Activated T-helper 1 cell treated with anti-CD3 and anti-CD28 coated beads, Interleukin-12 subunit alpha, Interleukin-12 subunit beta, Interleukin-2, Interleukin-4 antibody, amounts not matched to agents 30 ng/mL and 10 ng/mL and 1 ng/mL, durations not matched to agents 14 hours and 24 hours and 36 hours (primary cell): ENCODE results near the gene FGF7. TPM values are rescaled to one million over a fixed set of nuclear protein-coding genes. Genes with fewer than 3 reads are reported as not detected.
"Not testable (repeated sequence)": the region's sequence is repeated elsewhere in the genome, so short reads cannot be mapped to it uniquely, and the experiment has no call there.

Source experiments
- DNase-seq: peaks from one replicate; pipeline ENCODE4 v3.0.0; 2021; ENCODE audit warnings: low spot score
- H3K27ac Mint-ChIP-seq: one replicate; pipeline ENCODE4 v1.8.0; 2021; ENCODE audit warnings: mild to moderate bottlenecking, mixed read lengths
- H3K27me3 Mint-ChIP-seq: one replicate; pipeline ENCODE4 v1.8.0; 2022; ENCODE audit warnings: mild to moderate bottlenecking, moderate library complexity, mixed read lengths; ENCODE audit not compliant: insufficient read depth
- H3K36me3 Mint-ChIP-seq: one replicate; pipeline ENCODE4 v1.8.0; 2021; ENCODE audit warnings: low read depth, mixed read lengths
- H3K4me1 Mint-ChIP-seq: one replicate; pipeline ENCODE4 v1.8.0; 2021; ENCODE audit warnings: low read depth, mixed read lengths
- H3K4me3 Mint-ChIP-seq: one replicate; pipeline ENCODE4 v1.8.0; 2021; ENCODE audit warnings: mild to moderate bottlenecking, moderate library complexity, mixed read lengths
- H3K9me3 Mint-ChIP-seq: one replicate; pipeline ENCODE4 v1.8.0; 2021; ENCODE audit warnings: mixed read lengths
- intact Hi-C: fragments of 100-400 bp; cut with micrococcal nuclease; formaldehyde crosslinking; loops from one replicate; pipeline ENCODE4 v1.15.1; 2024
- total RNA-seq: library from RNA; stranded (reverse); gene quantifications from 2 replicates; pipeline ENCODE4 v1.2.3, GENCODE V29; 2022

Gene FGF7
- total RNA-seq, 1 donor from 2014 or later: not detected

GRCh38 chr15:49478021-49478420 is 55.0 kb downstream of the FGF7 start:
- H3K27me3 Mint-ChIP-seq, H3K9me3 Mint-ChIP-seq, H3K4me3 Mint-ChIP-seq, DNase-seq, H3K4me1 Mint-ChIP-seq, H3K36me3 Mint-ChIP-seq, intact Hi-C loops, H3K27ac Mint-ChIP-seq: not testable (repeated sequence)

- H3K36me3 Mint-ChIP-seq, intact Hi-C loops, H3K9me3 Mint-ChIP-seq, H3K27ac Mint-ChIP-seq, H3K4me3 Mint-ChIP-seq, DNase-seq, H3K27me3 Mint-ChIP-seq, H3K4me1 Mint-ChIP-seq: not testable (repeated sequence)
These were observed 55.9 kb downstream of the FGF7 start for GRCh38 chr15:49478982-49479381.

- H3K27me3 Mint-ChIP-seq, DNase-seq, H3K9me3 Mint-ChIP-seq, H3K27ac Mint-ChIP-seq, H3K4me3 Mint-ChIP-seq, H3K36me3 Mint-ChIP-seq, H3K4me1 Mint-ChIP-seq, intact Hi-C loops: not testable (repeated sequence)
These were observed 62.4 kb downstream of the FGF7 start for GRCh38 chr15:49485401-49485800.

GRCh38 chr15:49490966-49491365 is 67.9 kb downstream of the FGF7 start:
- H3K27ac Mint-ChIP-seq: no peak overlapping the region
- DNase-seq: no peak
- H3K27me3 Mint-ChIP-seq: no peaks in the 10 kb centered on the region
- H3K36me3 Mint-ChIP-seq: no peaks in the 10 kb centered on the region
- no peaks in the 10 kb centered on the region for H3K9me3 Mint-ChIP-seq
- no peaks in the 10 kb centered on the region for H3K4me1 Mint-ChIP-seq
- no peak overlapping the region for H3K4me3 Mint-ChIP-seq
- intact Hi-C loops: no loop called here

- no peaks in the 10 kb centered on the region for H3K9me3 Mint-ChIP-seq
- H3K4me1 Mint-ChIP-seq: no peaks in the 10 kb centered on the region
- DNase-seq: no peak
- H3K4me3 Mint-ChIP-seq: no peak overlapping the region
- H3K36me3 Mint-ChIP-seq: no peaks in the 10 kb centered on the region
- intact Hi-C loops: no loop called here
- no peaks in the 10 kb centered on the region for H3K27me3 Mint-ChIP-seq
- no peak overlapping the region for H3K27ac Mint-ChIP-seq
These were observed 69.1 kb downstream of the FGF7 start for GRCh38 chr15:49492151-49492550.

GRCh38 chr15:49492830-49493229 is 69.8 kb downstream of the FGF7 start:
- no peak for DNase-seq
- no peaks in the 10 kb centered on the region for H3K36me3 Mint-ChIP-seq
- no peaks in the 10 kb centered on the region for H3K4me1 Mint-ChIP-seq
- no peaks in the 10 kb centered on the region for H3K9me3 Mint-ChIP-seq
- no peaks in the 10 kb centered on the region for H3K27me3 Mint-ChIP-seq
- no peak overlapping the region for H3K27ac Mint-ChIP-seq
- intact Hi-C loops: no loop called here
- H3K4me3 Mint-ChIP-seq: no peak overlapping the region

GRCh38 chr15:49494842-49495241 is 71.8 kb downstream of the FGF7 start:
- H3K27me3 Mint-ChIP-seq: no peaks in the 10 kb centered on the region
- intact Hi-C loops: no loop called here
- H3K4me3 Mint-ChIP-seq: no peak overlapping the region
- H3K9me3 Mint-ChIP-seq: no peaks in the 10 kb centered on the region
- H3K4me1 Mint-ChIP-seq: no peaks in the 10 kb centered on the region
- no peaks in the 10 kb centered on the region for H3K36me3 Mint-ChIP-seq
- no peak overlapping the region for H3K27ac Mint-ChIP-seq
- DNase-seq: no peak

GRCh38 chr15:49495993-49496753 is 73.1 kb downstream of the FGF7 start:
- no peak overlapping the region for H3K4me3 Mint-ChIP-seq
- H3K9me3 Mint-ChIP-seq: no peaks in the 10 kb centered on the region
- no peaks in the 10 kb centered on the region for H3K4me1 Mint-ChIP-seq
- intact Hi-C loops: no loop called here
- no peak overlapping the region for H3K27ac Mint-ChIP-seq
- no peaks in the 10 kb centered on the region for H3K36me3 Mint-ChIP-seq
- no peak for DNase-seq
- no peaks in the 10 kb centered on the region for H3K27me3 Mint-ChIP-seq

GRCh38 chr15:49501586-49501985 is 78.5 kb downstream of the FGF7 start:
- H3K27ac Mint-ChIP-seq: no peak overlapping the region
- no peak overlapping the region for H3K4me3 Mint-ChIP-seq
- H3K4me1 Mint-ChIP-seq: no peaks in the 10 kb centered on the region
- no peak for DNase-seq
- intact Hi-C loops: no loop called here
- no peaks in the 10 kb centered on the region for H3K36me3 Mint-ChIP-seq
- peaks cover 11% of the 10 kb centered on the region for H3K9me3 Mint-ChIP-seq
- H3K27me3 Mint-ChIP-seq: no peaks in the 10 kb centered on the region

GRCh38 chr15:49506341-49506740 is 83.3 kb downstream of the FGF7 start:
- DNase-seq: no peak
- Mint-ChIP-seq H3K4me1 (no peaks in the 10 kb centered on the region), H3K27ac (no peak overlapping the region), H3K9me3 (peaks cover 11% of the 10 kb centered on the region), H3K4me3 (no peak overlapping the region), H3K27me3 (no peaks in the 10 kb centered on the region), H3K36me3 (no peaks in the 10 kb centered on the region)
- intact Hi-C loops: no loop called here

GRCh38 chr15:49507261-49507660 is 84.2 kb downstream of the FGF7 start:
- Mint-ChIP-seq H3K27me3 (no peaks in the 10 kb centered on the region), H3K4me3 (no peak overlapping the region), H3K9me3 (peaks cover 11% of the 10 kb centered on the region), H3K4me1 (no peaks in the 10 kb centered on the region), H3K36me3 (no peaks in the 10 kb centered on the region), H3K27ac (no peak overlapping the region)
- intact Hi-C loops: no loop called here
- DNase-seq: no peak

GRCh38 chr15:49512739-49513138 is 89.7 kb downstream of the FGF7 start:
- H3K27ac Mint-ChIP-seq, intact Hi-C loops, H3K36me3 Mint-ChIP-seq: not testable (repeated sequence)

GRCh38 chr15:49521802-49522201 is 98.8 kb downstream of the FGF7 start:
- intact Hi-C loops: no loop called here
- no peaks in the 10 kb centered on the region for H3K36me3 Mint-ChIP-seq
- no peaks in the 10 kb centered on the region for H3K4me1 Mint-ChIP-seq
- H3K4me3 Mint-ChIP-seq: no peak overlapping the region
- no peak for DNase-seq
- H3K9me3 Mint-ChIP-seq: peaks cover 19% of the 10 kb centered on the region
- H3K27me3 Mint-ChIP-seq: peaks cover 3% of the 10 kb centered on the region
- no peak overlapping the region for H3K27ac Mint-ChIP-seq

More at GRCh38 chr15:49512739-49513138, 89.7 kb downstream of the FGF7 start:
- not testable (repeated sequence) for DNase-seq, H3K27me3 Mint-ChIP-seq, H3K4me1 Mint-ChIP-seq, H3K9me3 Mint-ChIP-seq, H3K4me3 Mint-ChIP-seq

GRCh38 chr15:49528289-49528688 is 105.2 kb downstream of the FGF7 start:
- Mint-ChIP-seq H3K36me3 (no peaks in the 10 kb centered on the region), H3K4me1 (no peaks in the 10 kb centered on the region), H3K27me3 (peaks cover 3% of the 10 kb centered on the region), H3K4me3 (no peak overlapping the region), H3K27ac (no peak overlapping the region), H3K9me3 (peaks cover 9% of the 10 kb centered on the region)
- intact Hi-C loops: no loop called here
- DNase-seq: no peak
